Epithelial cell of proximal tubule (primary cell): ENCODE measurements around the gene TIMP2. TPM values are rescaled to one million over a fixed set of nuclear protein-coding genes. Genes with fewer than 3 reads are reported as not detected.
"Not testable (repeated sequence)": the region's sequence is repeated elsewhere in the genome, so short reads cannot be mapped to it uniquely, and the experiment has no call there.

Source experiments
- DNase-seq: peaks from one replicate; pipeline ENCODE4 v3.0.0-alpha.2; 2011; ENCODE audit warnings: low read depth
- H3K4me3 ChIP-seq: 2 replicates; pipeline ENCODE4 v1.5.1; 2011; ENCODE audit warnings: low read depth, mild to moderate bottlenecking, low read length
- CTCF ChIP-seq: conservative IDR thresholded peaks from 2 replicates; pipeline ENCODE4 v1.5.1; 2012; ENCODE audit warnings: low read depth, mild to moderate bottlenecking, low read length
- total RNA-seq: library from RNA; depleted of rRNA; stranded (reverse); fragments of >200 nt; gene quantifications from 2 replicates; pipeline ENCODE4 v1.2.3, GENCODE V29; 2015

The TIMP2 gene
- total RNA-seq, 1 donor from 2014 or later, result 64.9 TPM

- no peak for TF ChIP-seq CTCF
Observed at GRCh38 chr17:78892936-78893379, 32.2 kb downstream of the TIMP2 start.

GRCh38 chr17:78892520-78892919 lies 32.7 kb downstream of the TIMP2 start:
- no peak for DNase-seq
- TF ChIP-seq CTCF, result no peak
- no peak overlapping the region for H3K4me3 ChIP-seq

More at GRCh38 chr17:78892936-78893379, 32.2 kb downstream of the TIMP2 start:
- DNase-seq, result no peak
- H3K4me3 ChIP-seq, result no peak overlapping the region

- no peak for TF ChIP-seq CTCF
- DNase-seq, result no peak
Observed at GRCh38 chr17:78892062-78892456, 33.1 kb downstream of the TIMP2 start.

GRCh38 chr17:78891406-78892061 lies 33.7 kb downstream of the TIMP2 start:
- TF ChIP-seq CTCF, result no peak
- DNase-seq, result no peak
- H3K4me3 ChIP-seq, result no peak overlapping the region

More at GRCh38 chr17:78892062-78892456, 33.1 kb downstream of the TIMP2 start:
- no peak overlapping the region for H3K4me3 ChIP-seq

DNA sequence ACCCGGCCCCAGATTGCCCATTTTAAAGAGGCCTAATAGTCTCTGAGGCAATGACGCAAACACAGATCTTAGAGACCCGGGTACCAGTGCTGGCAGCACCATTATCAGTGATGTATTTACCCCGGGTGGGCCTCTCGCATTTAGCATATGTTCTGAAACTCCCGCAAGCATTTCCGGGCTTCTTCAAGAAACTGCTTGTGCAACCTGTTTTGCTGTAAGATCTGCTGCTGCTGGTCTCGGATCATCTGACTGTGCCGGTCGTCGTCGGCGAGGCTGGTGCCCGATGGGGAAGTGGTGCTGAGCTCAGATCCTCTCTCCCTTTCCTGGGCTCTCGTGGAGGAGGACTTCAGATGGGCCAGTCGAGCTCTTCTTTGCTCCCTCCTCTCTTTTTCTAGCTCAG lies 34.7 kb downstream of the TIMP2 start:
- H3K4me3 ChIP-seq, result no peak overlapping the region
- no peak for TF ChIP-seq CTCF
- no peak for DNase-seq

GRCh38 chr17:78890096-78890495 lies 35.1 kb downstream of the TIMP2 start:
- not testable (repeated sequence) for DNase-seq

DNA sequence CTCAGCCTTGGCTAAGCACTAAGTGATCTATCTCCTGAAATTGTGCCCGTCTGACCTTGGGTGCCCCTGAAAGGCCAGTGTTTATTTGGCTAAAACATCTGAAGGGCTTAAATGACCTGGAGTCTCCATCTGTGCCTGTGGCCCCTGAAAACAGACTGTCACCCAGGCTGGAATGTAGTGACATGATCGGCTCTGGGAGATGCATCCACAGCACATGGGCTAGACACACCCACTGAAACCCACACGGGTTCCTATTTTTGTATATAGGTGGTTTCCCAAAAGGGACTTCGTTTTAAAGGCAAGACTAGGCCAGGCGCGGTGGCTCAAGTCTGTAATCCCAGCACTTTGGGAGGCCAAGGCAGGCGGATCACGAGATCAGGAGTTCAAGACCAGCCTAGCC lies 35.7 kb downstream of the TIMP2 start:
- no peak for DNase-seq
- H3K4me3 ChIP-seq, result no peak overlapping the region
- no peak for TF ChIP-seq CTCF

More at GRCh38 chr17:78890096-78890495, 35.1 kb downstream of the TIMP2 start:
- not testable (repeated sequence) for H3K4me3 ChIP-seq
